ENCODE results near the gene ARID3A. TPM values are rescaled to one million over a fixed set of nuclear protein-coding genes. Genes with fewer than 3 reads are reported as not detected.
"Not testable (repeated sequence)": the region's sequence is repeated elsewhere in the genome, so short reads cannot be mapped to it uniquely, and the experiment has no call there.

Gene ARID3A
- total RNA-seq, 1 donor from 2014 or later: 4.8 TPM

DNA sequence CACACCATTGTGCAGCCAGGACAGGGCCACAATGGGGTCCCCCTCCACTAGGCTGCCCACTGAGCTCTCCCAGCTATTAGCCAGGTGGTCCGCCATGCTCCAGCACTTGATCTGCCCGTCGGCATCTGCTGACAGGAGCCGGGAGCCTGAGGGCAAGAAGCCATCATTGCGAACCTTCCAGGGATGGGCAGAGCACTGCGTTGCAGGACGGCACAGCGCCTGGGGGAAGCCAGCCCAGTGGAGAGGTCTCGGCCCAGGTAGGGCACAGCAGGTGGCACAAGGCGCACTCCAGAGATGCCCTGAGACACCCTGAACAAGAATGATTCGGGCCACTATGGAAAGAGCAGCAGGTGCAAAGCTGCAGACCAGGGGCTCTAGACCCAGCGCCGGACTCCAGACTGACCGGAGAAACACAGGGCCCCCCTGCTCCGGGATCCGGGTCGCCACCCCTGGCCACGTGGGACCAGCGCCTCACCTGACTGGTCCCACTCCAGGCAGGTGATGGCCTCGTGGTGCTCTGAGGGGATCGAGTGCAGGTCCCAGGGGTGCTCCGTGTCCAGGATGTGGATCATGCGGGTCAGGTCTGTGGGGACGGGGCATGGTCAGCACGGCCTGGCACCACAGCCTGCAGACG, 36.1 kb upstream of the ARID3A start:
- H3K27me3 ChIP-seq (ENCODE audit: low read depth): no peaks in the 10 kb centered on the region
- no peak overlapping the region for H3K27ac ChIP-seq (replicated peaks)
- TF ChIP-seq CTCF (IDR thresholded peaks at IDR 0.05; ENCODE audit: borderline replicate concordance): no peak
- no peak overlapping the region for H3K4me3 ChIP-seq
- intact Hi-C loops (cut with micrococcal nuclease): no loop called here
- H3K4me1 ChIP-seq: peaks cover 17% of the 10 kb centered on the region
- no peak for DNase-seq
- H3K9me3 ChIP-seq (replicated peaks): no peaks in the 10 kb centered on the region
- peaks cover 50% of the 10 kb centered on the region for H3K36me3 ChIP-seq

- Histone ChIP-seq H3K27ac (replicated peaks) (no peak overlapping the region), H3K27me3 (ENCODE audit: low read depth) (no peaks in the 10 kb centered on the region), H3K36me3 (peaks cover 40% of the 10 kb centered on the region), H3K9me3 (replicated peaks) (no peaks in the 10 kb centered on the region), H3K4me1 (peaks cover 17% of the 10 kb centered on the region), H3K4me3 (no peak overlapping the region)
- no peak for DNase-seq
- intact Hi-C loops (cut with micrococcal nuclease): no loop called here
- no peak for TF ChIP-seq CTCF (IDR thresholded peaks at IDR 0.05; ENCODE audit: borderline replicate concordance)
These were observed 35.0 kb upstream of the ARID3A start for GRCh38 chr19:890831-891230.

GRCh38 chr19:891421-892200, 34.2 kb upstream of the ARID3A start:
- H3K4me3 ChIP-seq: peak overlapping the region; percentile 87
- intact Hi-C loops (cut with micrococcal nuclease); H3K27ac ChIP-seq (replicated peaks); H3K9me3 ChIP-seq (replicated peaks); H3K27me3 ChIP-seq (ENCODE audit: low read depth); DNase-seq: not testable (repeated sequence)
- H3K4me1 ChIP-seq: peaks cover 17% of the 10 kb centered on the region
- H3K36me3 ChIP-seq: peaks cover 32% of the 10 kb centered on the region

DNA sequence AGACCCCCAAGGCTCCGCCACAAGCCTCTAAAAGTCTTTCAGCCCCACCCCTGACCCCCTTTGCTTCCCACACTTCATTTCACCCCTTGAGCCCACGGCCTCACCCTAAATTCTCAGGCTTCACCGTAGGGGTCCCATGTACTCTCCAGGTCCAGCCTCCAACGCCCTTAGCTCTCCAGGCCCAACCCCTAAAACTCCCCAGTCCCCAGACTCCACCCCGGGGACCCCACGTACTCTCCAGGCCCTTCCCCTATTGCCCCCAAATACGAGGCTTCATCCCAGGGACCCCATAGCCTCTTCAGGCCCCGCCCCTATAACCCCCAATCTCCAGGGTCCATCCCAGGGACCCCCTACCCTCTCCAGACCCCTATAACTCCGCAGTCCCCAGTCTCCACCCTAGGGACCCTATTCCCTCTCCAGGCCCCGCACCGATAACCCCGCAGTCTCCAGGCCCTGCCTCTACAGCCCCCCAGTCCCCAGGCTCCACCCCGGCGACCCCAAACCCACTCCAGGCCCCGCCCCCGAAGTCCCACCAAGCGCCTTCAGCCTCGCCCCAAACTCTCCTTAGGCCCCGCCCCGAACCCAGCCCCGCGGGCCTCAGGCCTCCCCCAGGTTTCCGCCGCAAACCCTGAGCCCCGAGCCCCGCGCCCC, 33.5 kb upstream of the ARID3A start:
- intact Hi-C loops (cut with micrococcal nuclease): no loop called here
- no peak for DNase-seq

GRCh38 chr19:892894-893689, 32.7 kb upstream of the ARID3A start, which contains the start of the genes MED16 and RNU6-9:
Gene MED16, minus strand, starts transcription at chr19:893187. Its CDS starts 2,056 bp downstream, at chr19:891131.
Gene RNU6-9, plus strand, starts transcription at chr19:893484.
- peaks cover 28% of the 10 kb centered on the region for H3K36me3 ChIP-seq

More for the DNA sequence above, 33.5 kb upstream of the ARID3A start:
- H3K9me3 ChIP-seq (replicated peaks): no peaks in the 10 kb centered on the region
- peak overlapping the region; percentile 87 for H3K4me3 ChIP-seq
- H3K27ac ChIP-seq (replicated peaks): peak overlapping the region; percentile 97
- no peaks in the 10 kb centered on the region for H3K27me3 ChIP-seq (ENCODE audit: low read depth)
- H3K4me1 ChIP-seq: peaks cover 17% of the 10 kb centered on the region
- H3K36me3 ChIP-seq: peaks cover 31% of the 10 kb centered on the region
- no peak for TF ChIP-seq CTCF (IDR thresholded peaks at IDR 0.05; ENCODE audit: borderline replicate concordance)

More at GRCh38 chr19:892894-893689, 32.7 kb upstream of the ARID3A start, which contains the start of the genes MED16 and RNU6-9:
- Histone ChIP-seq H3K27ac (replicated peaks) (peak within 1 kb of the TSS; percentile 97), H3K27me3 (ENCODE audit: low read depth) (no peaks in the 10 kb centered on the region), H3K4me3 (peak within 1 kb of the TSS; percentile 87), H3K4me1 (peaks cover 17% of the 10 kb centered on the region), H3K9me3 (replicated peaks) (no peaks in the 10 kb centered on the region)
- intact Hi-C loops (cut with micrococcal nuclease): no loop called here
- peak; percentile 91 for DNase-seq
- TF ChIP-seq CTCF (IDR thresholded peaks at IDR 0.05; ENCODE audit: borderline replicate concordance): no peak

All from left ventricle myocardium inferior (tissue), 1 donor.